GM21825 (cell line): ENCODE measurements around the gene SMIM41.
"Not testable (repeated sequence)": the region's sequence is repeated elsewhere in the genome, so short reads cannot be mapped to it uniquely, and the experiment has no call there.

ENCODE experiments used
- ATAC-seq: cut with Tn5 transposase; IDR thresholded peaks from one replicate; pipeline ENCODE4 v1.9.1; 2021; ENCODE audit warnings: mild to moderate bottlenecking, moderate library complexity; ENCODE audit not compliant: unreplicated experiment

Gene SMIM41

DNA sequence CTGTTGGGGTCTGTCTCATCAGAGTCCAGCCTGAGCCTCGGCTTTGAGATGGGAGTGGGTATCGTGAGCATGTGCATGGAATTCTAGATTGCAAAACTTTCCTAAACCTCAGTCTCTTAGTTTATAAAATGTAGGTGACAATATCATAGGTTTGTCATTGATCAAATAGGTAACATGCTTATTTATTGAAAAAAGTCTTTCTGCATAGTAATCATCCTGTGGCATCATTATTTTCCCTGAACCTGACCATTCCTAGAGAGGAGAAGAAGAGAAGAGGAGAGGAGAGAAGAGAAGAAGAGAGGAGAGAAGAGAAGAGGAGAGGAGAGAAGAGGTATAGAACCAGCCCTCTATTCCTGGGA lies 4.1 kb downstream of the SMIM41 start:
- ATAC-seq: no peak

DNA sequence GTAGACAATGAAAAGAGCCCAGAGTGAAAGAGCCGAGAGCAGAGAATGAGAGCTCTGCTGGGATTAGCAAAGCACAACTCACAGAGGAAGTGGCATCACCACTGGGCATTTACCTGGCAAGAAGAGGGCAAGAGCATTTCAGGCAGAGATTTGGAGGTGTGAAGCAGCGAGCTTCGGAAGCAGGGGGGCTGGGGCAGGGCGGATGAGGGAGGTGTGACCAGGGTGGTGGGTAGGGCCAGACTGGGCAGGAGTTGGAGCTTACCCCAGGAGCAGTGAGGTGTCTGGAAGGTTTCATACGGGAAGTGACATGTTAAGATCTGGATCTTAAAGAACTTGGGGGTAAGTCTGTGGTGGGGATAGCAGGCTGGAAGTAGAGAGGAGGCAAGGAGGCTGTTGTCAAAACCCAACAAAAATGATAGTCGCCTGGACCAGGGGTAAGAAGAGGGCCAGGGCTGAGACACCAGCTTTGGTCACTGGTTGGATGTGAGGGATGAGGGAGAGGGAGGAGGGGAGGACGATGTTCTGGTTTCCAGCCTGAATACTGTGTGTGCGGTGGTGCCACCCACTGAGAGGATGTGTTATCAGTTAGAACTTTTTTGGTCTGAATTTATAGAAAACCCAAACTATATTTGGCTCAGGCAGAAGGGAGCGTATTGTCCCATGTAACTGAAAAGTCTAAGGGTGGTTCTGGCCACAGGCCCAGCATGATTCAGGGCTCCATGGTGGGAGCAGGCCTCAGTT lies 5.2 kb downstream of the SMIM41 start:
- ATAC-seq: no peak

DNA sequence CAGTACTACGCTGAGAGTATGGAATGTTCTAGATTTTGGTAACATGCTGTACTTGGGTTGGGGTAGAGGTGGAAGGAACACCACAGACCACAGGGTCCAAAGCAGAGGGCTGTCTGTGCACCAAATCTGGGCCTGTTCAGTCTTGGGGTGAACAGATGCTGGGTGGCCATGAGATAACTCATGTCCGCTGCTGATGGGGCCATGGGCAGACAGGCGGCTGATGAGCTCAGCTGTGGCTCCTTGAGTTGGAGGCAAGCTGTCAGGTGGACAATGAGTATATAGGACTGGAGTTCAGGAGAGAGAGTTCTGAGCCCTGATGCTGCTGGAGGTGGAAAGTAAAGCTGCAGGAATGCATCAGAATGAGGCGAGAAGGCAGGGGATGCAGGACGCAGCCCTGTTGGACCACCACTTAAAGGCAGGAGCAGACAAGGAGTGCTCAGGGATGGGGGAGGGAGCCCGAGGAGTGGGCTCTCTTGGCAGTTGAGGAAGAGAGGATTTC lies 6.2 kb downstream of the SMIM41 start:
- ATAC-seq: no peak

DNA sequence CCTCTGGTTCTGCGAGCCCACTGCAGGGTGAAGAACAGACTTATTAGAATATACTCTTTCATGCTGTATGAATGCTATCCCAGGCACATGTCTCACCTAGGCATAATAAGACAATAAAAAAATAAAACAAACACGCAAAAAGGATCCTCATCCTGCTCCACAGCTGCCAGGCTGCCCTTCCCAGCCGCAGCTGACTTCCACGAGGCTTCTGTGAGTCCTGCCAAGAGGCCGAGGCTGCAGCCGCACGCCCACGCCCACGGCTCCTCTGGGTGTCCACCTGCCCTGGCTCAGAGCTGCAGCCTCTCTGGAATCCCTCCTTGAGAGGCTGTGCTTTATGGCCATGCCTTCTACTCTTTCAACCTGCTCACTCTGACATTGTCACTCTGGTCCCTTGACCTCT lies 6.9 kb downstream of the SMIM41 start:
- no peak for ATAC-seq

DNA sequence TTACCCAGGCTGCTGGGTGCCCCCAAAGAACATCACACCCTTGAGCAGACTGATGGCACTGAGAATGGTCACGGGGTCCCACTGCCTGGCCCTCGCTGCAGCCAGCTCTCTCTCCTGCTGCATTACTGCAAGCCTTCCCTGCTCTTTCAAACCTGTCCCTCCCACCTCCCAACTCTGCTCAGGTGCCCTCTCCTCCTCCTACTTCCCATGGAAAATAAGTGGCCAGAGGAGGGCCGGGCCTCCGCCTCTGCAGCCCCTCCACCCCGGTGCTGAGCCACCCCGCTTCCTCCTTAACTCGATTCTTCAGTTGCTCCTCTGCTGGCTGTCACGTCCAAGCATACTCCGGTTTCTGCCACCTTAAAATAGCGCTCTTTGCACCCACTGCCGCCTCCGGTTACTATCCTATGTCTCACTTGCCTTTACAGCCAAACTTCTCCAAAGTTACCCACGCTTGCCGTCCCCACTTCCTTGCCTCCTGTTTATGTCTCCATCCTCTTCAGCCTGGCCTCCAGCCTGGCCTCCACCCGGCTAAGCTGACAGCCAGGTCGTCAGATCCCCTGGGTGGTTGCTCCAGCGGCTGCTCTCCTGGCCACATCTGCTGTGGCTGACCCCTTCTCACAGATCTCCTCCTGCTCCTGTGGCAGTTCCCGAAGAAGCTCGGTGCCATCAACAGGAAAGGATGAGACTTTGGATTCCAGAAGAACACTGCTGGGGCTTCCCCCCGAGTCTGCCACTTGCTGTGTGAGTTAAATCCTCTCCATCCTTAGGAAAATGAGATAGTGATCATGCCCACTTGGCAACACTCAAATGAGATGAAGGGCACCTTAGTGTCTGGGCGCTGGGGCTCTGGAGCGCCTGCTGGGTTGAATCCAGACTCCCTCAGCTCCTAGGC lies 7.7 kb downstream of the SMIM41 start:
- no peak for ATAC-seq

DNA sequence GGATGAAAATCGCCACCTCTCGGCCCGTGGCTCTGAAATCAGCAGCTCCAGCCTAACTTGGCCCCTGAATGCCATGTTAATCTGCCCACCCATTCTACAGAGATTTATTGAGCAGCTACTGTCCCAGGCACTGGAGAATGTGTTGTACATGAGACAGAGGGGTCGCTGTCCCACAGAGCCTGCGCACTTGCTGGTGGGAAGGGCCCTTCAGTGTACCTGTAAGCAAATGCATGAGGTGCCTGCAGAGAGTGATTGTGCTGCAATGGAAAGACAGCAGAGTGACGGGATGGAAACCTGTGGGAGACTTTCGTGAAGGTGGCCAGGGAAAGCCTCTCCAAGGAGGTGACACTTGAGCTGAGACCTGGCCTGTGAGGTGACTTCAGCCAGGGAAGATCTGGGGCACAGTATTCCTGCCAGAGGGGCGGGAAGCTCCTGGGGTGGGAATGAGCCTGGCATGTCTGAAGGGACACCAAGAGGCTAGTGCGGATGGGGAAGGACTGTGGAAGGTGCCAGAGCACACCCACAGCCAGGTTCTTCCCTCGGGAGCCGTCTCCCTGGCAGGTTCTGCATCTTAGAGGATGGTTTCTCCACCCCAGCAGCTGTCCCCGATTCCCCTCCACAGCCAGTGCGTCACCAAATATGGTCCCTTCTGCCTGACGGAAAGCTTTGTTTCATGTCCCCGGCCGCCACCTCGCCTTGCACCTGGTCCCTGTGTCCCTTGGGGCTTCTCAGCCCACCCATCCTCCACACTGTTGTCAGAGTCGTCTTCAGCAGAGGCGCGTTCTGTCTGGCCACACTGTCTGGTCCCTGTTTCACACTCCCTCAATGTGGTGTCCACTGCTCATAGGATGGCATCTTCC lies 8.7 kb downstream of the SMIM41 start:
- ATAC-seq: peak; percentile 76

DNA sequence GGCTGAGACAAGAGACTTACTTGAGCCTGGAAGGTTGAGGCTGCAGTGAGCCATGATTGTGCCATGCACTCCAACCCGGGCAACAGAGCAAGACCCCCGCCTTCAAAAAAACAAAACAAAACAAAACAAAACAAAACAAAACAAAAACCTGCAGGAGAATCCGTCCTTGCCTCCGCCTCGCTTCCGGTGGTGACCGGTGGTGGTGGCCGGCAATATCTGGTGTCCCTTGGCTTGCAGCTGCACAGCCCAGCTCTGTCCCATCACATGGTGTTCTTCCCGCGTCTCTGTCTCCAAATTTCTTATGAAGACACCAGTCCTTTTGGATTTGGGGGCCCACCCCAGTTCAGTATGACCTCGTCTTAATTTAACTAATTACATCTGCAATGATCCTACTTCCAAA lies 10.0 kb downstream of the SMIM41 start:
- no peak for ATAC-seq

DNA sequence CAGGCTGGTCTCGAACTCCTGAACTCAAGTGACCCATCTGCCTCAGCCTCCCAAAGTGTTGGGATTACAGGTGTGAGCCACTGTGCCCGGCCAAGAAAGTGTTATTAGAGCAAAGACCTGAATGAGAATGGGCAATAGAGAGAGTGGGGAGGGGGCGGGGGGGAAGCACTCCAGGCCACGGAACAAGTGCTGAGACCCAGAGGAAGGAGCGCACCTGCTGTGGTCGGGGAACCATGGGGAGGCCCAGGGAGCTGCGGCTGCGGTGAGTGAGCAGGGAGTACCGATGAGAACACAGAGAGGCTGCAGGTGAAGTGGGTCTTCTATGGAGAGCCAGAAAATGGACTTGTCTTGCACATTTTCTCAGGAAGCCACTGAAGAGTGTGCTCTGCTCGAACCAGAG lies 10.8 kb downstream of the SMIM41 start:
- ATAC-seq: no peak

DNA sequence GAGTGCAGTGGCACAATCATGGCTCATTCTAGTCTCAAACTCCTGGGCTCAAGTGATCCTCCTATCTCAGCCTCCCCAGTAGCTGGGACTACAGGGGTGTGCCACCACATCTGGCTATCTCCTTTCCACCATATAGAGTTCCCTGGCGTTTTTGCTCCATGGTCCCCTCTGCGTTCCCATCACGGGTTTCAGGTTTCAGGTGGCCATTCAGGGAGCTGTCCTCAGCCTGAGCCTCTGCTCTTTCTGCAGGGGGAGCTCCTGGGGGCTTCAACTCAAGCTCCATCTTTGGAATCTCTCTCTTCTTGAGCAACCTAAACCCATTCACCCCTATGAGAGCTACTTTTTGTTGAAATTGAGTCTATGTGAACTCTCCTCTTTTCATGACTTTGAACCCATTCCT lies 11.6 kb downstream of the SMIM41 start:
- no peak for ATAC-seq

DNA sequence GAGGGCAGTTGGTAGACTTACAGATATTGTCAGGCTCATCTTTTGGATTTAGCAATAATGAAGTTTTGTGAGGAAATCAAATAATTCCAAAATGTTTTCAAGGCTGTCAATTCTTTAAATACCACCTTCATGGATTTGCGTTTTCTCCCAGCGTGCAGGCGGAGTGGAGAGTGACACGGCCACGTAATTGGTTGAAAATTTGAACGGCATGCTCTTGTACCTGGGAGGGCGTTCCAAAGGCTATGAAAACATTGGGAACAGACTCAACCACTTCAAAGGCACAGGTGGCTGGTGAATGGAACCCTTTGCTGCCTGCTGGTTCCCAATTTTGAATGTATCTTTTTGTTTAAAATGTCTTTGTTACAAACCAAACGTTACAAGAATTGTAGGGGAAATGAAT lies 12.4 kb downstream of the SMIM41 start:
- no peak for ATAC-seq

DNA sequence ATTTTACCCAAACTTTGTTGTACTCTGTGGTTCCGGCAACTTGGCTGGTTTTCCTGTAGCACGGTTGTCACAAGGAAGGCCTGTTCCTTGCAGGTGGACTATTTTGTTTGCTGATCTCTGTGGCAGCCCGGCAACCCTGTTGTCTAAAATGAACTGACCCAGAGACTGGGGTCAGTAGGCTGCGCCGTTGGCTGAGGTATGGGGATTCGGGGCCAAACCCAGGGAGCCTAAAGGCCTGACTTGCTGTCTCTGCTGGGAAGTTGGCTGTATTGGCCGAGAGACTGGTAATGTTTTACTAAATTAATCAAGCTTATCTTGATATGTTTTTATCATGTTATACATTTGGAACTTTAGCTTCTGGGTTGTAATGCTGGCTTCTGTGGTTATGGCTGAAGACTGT lies 13.8 kb downstream of the SMIM41 start:
- no peak for ATAC-seq

DNA sequence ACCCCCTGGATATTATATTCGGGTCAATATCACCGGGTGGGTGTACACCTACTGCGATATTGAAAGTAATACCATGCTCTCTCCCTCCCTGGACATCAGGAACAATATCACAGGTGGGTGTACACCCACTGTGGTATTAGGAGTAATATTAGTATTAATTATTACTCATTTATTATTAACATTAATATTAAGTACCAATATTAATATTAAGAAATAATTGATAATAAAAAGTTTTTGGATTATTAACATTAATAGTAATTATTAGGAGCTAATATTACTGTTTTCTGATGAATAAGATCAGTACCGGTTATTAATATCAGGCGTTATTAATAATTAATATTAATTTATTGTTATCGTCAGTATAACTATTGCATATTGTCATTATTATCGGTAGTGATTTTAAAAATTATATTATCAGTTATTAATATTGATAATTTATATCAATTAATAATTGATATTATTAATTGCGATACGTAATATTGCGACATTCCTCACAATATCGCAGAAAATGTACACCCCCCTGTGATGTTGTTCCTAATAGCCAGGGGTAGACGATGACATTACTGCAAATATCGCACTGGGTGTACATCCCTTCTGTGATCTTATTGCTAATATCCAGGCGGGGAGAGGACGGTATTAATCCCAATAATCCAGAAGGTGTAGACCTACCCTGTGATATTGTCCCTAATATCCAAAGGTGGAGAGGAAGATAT lies 17.0 kb downstream of the SMIM41 start:
- ATAC-seq: no peak

DNA sequence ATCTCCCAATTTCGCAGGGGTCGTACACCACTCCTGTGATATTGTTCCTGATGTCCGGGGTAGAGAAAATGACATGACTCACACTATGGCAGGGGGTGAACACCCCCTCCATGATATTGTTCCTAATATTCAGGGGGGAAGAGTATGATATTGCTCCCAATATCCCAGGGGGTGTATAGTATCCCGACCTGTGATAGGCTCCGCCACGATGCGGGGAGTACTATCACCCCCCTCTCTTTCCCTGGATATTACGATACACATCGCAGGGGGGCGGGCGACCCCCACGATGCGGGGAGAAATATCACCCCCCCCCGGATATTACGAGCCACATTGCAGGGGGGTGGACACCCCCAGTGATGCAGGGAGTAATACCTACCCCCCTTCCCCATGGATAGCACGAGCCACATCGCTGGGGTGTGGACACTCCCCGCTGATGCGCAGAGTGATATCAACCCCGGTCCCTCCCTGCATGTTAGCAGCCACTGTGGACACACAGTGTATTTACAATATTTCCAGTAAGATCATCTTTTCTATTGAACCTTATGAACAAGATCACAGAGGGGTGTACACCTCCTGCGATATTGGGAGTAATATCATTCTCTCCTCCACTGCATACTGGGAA lies 17.7 kb downstream of the SMIM41 start:
- ATAC-seq: no peak

DNA sequence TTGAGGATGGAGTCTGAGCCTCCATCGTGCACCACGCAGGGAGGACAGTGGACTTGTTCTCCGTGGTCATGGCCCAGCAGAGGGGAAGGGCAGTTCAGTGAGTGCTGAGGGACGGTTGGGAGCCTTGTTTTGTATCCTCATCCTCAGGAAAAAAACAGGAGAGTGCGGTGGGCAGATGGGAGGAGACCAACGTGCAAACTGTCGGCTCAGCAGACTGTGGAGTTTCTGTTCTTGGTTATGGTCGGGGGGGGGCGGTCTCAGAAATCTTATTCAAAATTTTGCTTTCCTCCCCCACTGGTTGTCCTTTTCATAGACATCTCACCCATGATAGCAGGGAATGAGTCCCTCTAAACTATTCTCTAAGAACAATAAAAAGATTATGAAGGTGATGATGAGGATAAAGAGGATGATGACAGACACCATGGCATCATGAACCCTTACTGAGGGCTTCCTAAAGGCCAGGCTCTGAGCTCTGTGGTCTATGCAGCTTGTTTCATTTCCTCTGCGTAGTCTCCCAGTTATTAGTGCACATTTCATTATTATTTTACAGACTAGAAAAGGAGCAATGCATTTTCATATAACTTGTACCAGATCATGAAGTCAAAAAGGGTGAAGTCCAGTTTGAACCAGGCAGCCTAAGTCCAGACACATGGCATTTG lies 25.1 kb downstream of the SMIM41 start:
- ATAC-seq: not testable (repeated sequence)

DNA sequence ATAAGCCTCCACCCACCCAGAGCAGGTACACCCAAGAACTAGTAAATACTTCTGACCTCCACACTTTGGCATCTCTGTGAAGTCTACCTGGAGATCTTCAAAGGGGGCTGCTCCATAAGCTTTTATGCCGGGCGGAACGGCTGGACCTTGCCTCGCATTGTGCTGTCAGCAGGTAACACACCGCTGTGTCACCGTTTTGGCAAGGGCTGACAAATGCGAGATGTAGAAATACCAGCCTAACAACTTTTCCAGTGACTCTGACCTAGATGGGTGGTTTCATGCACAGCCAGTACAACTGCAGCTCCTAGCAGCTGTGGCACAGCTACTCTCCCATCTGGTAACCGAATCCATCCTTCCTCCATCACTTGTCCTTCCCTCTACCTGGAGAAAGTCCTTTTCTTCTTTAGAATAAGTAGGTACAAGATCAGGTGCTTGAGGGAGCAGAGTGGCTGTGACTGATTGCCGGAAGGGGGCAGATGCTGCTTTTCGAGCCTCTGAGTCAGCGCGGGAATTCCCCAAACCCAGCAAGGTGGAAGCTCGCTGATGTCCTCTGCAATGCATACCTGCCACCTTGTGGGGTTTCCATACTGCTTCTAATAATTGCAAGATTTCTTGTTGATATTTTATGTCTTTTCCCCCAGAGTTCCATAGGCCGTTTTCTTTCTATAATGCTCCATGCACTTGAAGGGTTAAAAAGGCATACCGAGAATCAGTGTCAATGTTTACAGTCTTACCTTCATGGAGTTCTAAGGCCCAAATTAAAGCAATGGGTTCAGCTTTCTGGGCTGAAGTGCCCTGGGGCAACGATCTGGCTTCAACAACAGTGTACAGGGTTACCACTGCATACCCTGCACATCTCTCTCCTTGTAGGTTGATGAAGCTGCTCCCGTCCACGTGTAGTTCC lies 37.0 kb downstream of the SMIM41 start:
- not testable (repeated sequence) for ATAC-seq

DNA sequence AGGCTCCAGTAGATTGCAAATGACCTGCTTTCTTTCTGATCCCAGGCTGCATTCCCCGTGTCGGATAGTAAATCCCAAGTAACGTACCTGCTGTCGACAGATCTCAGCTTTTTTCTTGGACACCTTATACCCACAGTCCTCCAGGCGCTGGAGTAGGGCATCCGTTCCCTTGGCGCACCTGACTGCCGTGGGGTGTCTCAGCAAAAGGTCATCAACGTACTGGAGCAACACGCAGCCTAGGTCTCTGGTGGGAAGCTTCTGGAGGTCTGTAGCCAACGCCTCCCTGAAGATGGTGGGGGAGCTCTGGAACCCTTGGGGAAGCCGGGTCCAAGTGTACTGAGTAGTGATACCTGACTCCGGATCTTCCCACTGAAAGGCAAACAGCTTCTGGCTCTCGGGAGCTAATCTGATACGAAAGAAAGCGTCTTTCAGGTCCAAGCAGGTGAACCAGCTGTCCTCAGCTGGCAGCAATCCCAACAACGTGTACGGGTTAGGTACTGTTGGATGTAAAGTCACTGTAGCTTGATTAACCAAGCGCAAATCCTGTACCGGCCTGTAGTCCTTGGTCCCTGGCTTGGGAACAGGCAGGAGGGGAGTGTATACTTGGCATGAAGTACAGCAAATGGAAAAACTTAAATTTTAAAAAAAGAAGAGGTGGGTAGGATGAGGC lies 38.4 kb downstream of the SMIM41 start:
- not testable (repeated sequence) for ATAC-seq

DNA sequence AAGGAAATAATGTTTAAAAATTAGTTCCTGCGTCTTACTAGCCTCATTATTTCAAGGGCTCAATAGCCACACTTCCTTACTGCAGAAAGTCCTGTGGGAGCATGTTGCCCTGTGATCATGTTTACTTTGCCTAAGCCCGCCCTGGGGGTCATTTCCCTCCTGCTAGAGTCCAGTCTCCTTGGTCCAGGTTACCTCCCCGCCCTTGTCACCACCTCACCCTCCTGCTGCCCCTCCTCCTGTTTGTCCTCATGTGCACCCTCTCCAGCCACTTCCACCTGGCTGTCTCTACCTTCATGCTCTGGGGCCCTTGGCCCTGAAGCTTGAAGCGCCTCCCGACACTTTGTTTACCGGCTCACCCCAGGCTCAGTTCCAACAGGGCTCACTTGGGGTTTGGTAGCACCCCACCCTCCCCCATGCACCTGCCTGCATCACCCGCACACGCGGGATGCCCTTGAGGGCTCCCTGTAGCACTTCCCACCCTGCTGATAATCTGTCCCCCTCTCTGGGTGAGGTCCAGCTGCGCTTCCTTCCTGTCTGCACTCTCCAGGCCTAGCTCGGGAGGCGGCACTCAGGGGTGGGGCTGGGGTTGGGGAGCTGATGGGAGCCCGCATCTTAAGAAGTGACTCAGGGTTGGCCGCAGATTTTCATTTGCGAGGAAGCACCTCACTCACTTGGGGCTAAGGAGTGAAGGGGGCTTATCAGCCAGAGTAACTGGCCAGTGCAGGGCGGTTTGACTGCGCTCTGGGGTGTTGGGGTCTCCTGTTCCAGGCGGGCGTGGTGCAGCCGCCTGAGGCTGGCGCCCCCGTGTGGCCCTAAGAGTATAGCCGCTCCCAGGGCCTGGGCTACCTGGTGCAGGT lies 40.1 kb downstream of the SMIM41 start:
- ATAC-seq: peak; percentile 33
